GM21526 (cell line): ENCODE measurements around the gene RAD18.

Experiments
- ATAC-seq: cut with Tn5 transposase; IDR thresholded peaks from one replicate; pipeline ENCODE4 v1.9.1; 2021; ENCODE audit warnings: moderate library complexity; ENCODE audit not compliant: unreplicated experiment, low FRiP score

Gene RAD18

GRCh38 chr3:8986741-8987140, 23.5 kb upstream of the RAD18 start:
- ATAC-seq = no peak

- ATAC-seq = no peak
Observed at GRCh38 chr3:8985876-8986275, 22.6 kb upstream of the RAD18 start.

- ATAC-seq = no peak
Observed at GRCh38 chr3:8985411-8985831, 22.1 kb upstream of the RAD18 start.

GRCh38 chr3:8984526-8984925, 21.3 kb upstream of the RAD18 start:
- no peak for ATAC-seq

- no peak for ATAC-seq
Observed at GRCh38 chr3:8984081-8984480, 20.8 kb upstream of the RAD18 start.

GRCh38 chr3:8983591-8983990, 20.3 kb upstream of the RAD18 start:
- no peak for ATAC-seq

- ATAC-seq = no peak
Observed at GRCh38 chr3:8983026-8983425, 19.8 kb upstream of the RAD18 start.

- ATAC-seq = no peak
Observed at GRCh38 chr3:8982509-8982908, 19.2 kb upstream of the RAD18 start.

GRCh38 chr3:8981700-8982099, 18.4 kb upstream of the RAD18 start:
- no peak for ATAC-seq

GRCh38 chr3:8981296-8981695, 18.0 kb upstream of the RAD18 start:
- no peak for ATAC-seq

GRCh38 chr3:8980756-8981257, 17.5 kb upstream of the RAD18 start:
- no peak for ATAC-seq

GRCh38 chr3:8979262-8979661, 16.0 kb upstream of the RAD18 start:
- ATAC-seq = no peak

- no peak for ATAC-seq
Observed at GRCh38 chr3:8978551-8978950, 15.3 kb upstream of the RAD18 start.

GRCh38 chr3:8976540-8977182, 13.4 kb upstream of the RAD18 start:
- no peak for ATAC-seq

GRCh38 chr3:8975081-8976020, 12.1 kb upstream of the RAD18 start:
- no peak for ATAC-seq

- ATAC-seq = no peak
Observed at GRCh38 chr3:8974458-8974857, 11.2 kb upstream of the RAD18 start.

- no peak for ATAC-seq
Observed at GRCh38 chr3:8972639-8973038, 9.4 kb upstream of the RAD18 start.

- ATAC-seq = peak; percentile 67
Observed at GRCh38 chr3:8970971-8971589, 7.8 kb upstream of the RAD18 start.

GRCh38 chr3:8969241-8969640, 6.0 kb upstream of the RAD18 start:
- no peak for ATAC-seq

- ATAC-seq = no peak
Observed at GRCh38 chr3:8968375-8968882, 5.2 kb upstream of the RAD18 start.

- ATAC-seq = no peak
Observed at GRCh38 chr3:8967553-8967952, 4.3 kb upstream of the RAD18 start.
